ENCODE measurements around the gene CR1. TPM values are rescaled to one million over a fixed set of nuclear protein-coding genes. Genes with fewer than 3 reads are reported as not detected.

Gene CR1
- under 1 TPM in 2 of 3 donors, not detected in 1; 0.32 to 0.39 TPM for polyA plus RNA-seq

DNA sequence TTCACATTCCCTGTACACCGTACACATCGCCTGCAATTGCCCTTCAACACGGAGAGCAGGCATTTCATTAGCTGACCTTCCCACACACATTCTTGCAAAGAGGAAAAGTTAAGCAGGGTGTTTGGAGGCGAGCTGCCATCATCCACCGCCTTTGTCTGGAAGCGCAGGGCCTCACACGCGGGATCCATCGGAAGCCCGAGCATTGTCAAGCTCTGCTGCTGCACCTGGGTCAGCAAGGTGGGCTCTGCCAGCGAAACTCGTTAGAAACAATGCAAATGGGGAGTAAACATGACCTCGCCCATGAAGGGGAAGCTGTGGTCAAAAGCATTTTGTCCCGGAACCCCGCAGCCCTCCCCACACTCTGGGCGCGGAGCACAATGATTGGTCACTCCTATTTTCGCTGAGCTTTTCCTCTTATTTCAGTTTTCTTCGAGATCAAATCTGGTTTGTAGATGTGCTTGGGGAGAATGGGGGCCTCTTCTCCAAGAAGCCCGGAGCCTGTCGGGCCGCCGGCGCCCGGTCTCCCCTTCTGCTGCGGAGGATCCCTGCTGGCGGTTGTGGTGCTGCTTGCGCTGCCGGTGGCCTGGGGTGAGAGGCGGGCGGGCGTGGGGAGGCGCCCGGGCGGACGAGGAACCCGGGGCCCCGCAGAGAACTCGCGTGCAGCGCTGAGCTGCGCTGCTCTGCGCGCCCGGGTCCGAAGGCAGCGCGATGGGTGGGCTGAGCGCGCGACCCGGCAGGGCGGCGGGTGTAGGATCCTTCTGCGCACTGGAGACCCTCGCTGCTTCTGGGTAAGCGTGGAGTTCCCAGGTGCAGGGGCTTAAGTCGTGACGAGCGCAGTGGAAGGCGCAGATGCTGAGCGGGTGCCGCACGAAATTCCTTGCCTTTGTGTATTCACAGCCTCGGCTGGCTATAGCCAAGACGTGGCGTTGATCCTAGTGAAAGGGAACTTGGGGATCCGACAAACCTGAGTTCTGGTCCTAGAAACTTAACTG, at the start of gene CR1:
CR1 (plus strand) TSS at position 357 of the 992 bp plus-strand sequence; CDS start at position 468, 111 bp downstream.
- peak within 1 kb of the TSS; percentile 13 to 69 (median 36) for H3K4me3 Mint-ChIP-seq
- H3K36me3 Mint-ChIP-seq = no peaks in the 10 kb centered on the region
- H3K27ac Mint-ChIP-seq = no peak within 1 kb of the TSS
- no peaks in the 10 kb centered on the region for H3K9me3 Mint-ChIP-seq
- peaks cover 6 to 14% (median 13%) of the 10 kb centered on the region in 3 donors for H3K27me3 Mint-ChIP-seq (ENCODE audit: low read depth in 3 of 3)
- H3K4me1 Mint-ChIP-seq = peaks cover 6% of the 10 kb centered on the region in 2 donors
- DNase-seq = peak in 1 of 3 donors; percentile 5

DNA sequence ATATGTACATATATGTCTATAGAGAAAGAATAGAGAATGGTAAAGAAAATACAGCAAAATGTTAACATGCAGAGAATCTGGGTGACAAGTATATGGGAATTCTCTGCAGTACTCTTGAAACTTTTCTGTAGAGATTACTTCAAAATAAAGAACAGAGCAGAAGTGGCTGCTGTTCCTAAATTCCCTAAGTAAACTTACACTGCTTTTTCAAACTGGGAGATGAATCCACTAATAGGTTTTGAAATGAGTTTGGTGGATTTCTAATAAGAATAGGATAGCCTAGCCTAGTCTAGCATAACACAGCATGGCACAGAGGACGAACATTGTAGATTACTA, 42.3 kb upstream of the CR1 start:
- peak overlapping the region; percentile 40 to 67 (median 56) for H3K4me3 Mint-ChIP-seq
- no peak for DNase-seq
- H3K36me3 Mint-ChIP-seq = no peaks in the 10 kb centered on the region
- no peaks in the 10 kb centered on the region for H3K9me3 Mint-ChIP-seq
- H3K27me3 Mint-ChIP-seq (ENCODE audit: low read depth in 3 of 3) = peaks cover 9 to 14% (median 14%) of the 10 kb centered on the region in 3 donors
- no peak overlapping the region for H3K27ac Mint-ChIP-seq
- peaks cover 7 to 13% of the 10 kb centered on the region in 2 donors for H3K4me1 Mint-ChIP-seq

DNA sequence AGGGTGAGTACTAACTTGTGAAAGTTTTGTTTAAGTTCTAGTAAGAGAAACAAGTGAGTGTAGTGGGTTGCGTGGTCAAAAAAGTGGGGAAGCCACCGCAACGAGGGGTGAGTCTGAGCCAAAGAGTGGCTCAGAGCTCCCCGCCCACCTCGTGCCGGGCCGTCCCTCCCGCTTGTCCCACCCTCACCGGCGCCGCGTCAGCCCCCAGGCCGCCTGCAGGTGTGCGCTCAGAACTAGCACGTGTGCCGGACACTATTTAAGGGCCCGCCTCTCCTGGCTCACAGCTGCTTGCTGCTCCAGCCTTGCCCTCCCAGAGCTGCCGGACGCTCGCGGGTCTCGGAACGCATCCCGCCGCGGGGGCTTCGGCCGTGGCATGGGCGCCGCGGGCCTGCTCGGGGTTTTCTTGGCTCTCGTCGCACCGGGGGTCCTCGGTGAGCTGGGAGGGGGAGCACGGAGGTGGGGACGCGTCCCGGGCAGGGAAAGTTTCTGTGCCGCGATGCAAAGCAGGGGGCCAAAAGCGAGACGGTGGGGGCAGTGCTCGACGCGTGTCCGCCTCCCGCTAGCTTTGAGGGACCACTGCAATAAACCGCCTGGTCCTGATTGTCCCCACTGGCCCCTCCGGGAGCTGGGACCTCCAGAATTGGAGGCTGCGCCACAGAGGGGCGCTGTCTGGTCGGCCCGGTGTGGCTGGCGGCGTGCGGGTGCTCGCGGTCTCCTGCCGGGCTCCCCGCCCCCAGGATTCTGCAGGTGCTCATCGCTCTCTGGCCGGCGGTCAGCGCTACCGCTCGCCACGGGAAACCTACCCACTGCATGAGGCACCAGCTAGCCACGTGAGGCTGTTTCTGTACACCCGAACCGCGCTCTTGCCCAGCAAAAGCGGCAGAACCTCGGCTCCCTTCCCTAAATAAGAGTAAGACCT, 41.7 kb upstream of the CR1 start, which contains the start of gene CR2:
CR2 (plus strand) TSS at position 283 of the 919 bp plus-strand sequence; CDS start at position 374, 91 bp downstream.
- H3K9me3 Mint-ChIP-seq = no peaks in the 10 kb centered on the region
- H3K27me3 Mint-ChIP-seq (ENCODE audit: low read depth in 3 of 3) = peaks cover 9 to 14% (median 14%) of the 10 kb centered on the region in 3 donors
- H3K4me3 Mint-ChIP-seq = peak within 1 kb of the TSS; percentile 40 to 67 (median 56)
- H3K4me1 Mint-ChIP-seq = peaks cover 7 to 13% of the 10 kb centered on the region in 2 donors
- DNase-seq = peak; percentile 17 to 28 (median 24)
- no peaks in the 10 kb centered on the region for H3K36me3 Mint-ChIP-seq
- H3K27ac Mint-ChIP-seq = no peak within 1 kb of the TSS

- Mint-ChIP-seq H3K27me3 (ENCODE audit: low read depth in 3 of 3) (peaks cover 9 to 14% (median 9%) of the 10 kb centered on the region in 3 donors), H3K36me3 (no peaks in the 10 kb centered on the region), H3K4me3 (peak overlapping the region; percentile 9 to 59 (median 30)), H3K9me3 (no peaks in the 10 kb centered on the region), H3K4me1 (peaks cover 7 to 13% of the 10 kb centered on the region in 2 donors), H3K27ac (no peak overlapping the region)
- DNase-seq = no peak
Observed at GRCh38 chr1:207455183-207455754, 40.7 kb upstream of the CR1 start.

DNA sequence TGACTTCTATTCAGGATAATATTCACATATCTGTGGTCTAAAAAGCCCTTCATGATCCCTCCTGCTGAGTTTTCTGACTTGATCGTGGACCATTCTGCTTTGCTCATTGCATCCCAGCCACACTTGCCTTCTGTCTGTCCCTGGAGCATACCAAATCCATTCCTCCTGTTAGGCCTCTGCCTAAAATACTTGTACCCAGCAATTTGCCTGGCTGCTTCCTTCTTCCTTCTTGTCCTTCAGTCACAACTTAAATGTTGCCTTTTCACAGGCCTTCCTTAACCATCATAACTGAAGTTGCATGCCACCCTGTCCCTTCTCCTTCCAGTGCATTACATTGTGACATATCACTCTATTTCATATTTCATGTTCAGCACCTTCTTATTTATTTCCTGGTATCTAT, 37.5 kb upstream of the CR1 start:
- Mint-ChIP-seq H3K27me3 (ENCODE audit: low read depth in 3 of 3) (peaks cover 6 to 9% (median 6%) of the 10 kb centered on the region in 3 donors), H3K4me1 (peaks cover 7 to 13% of the 10 kb centered on the region in 2 donors), H3K4me3 (no peak overlapping the region), H3K36me3 (no peaks in the 10 kb centered on the region), H3K9me3 (no peaks in the 10 kb centered on the region), H3K27ac (no peak overlapping the region)
- no peak for DNase-seq

DNA sequence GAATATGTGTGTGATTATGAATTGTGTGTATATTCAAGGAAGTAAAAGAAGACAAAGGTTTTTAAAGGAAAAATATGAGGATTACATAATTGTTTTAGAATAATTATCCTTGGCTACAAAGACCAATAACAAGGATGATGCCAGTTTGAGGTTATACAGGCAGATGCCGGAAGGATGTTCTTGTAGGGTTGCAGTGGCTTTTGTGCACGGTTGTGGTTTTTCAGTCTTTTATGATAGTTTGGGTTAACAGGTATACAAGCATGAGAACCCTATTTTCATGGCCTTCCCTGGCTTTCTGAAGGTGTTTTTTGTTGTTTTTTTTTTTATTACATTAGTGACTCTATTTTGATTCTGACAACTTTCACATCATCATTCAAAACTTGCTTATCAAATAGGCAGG, 36.9 kb upstream of the CR1 start:
- H3K36me3 Mint-ChIP-seq = no peaks in the 10 kb centered on the region
- peaks cover 6 to 11% (median 6%) of the 10 kb centered on the region in 3 donors for H3K27me3 Mint-ChIP-seq (ENCODE audit: low read depth in 3 of 3)
- no peak overlapping the region for H3K27ac Mint-ChIP-seq
- peaks cover 3 to 8% of the 10 kb centered on the region in 2 donors for H3K4me1 Mint-ChIP-seq
- peak in 1 of 3 donors; percentile 11 for DNase-seq
- H3K9me3 Mint-ChIP-seq = no peaks in the 10 kb centered on the region
- no peak overlapping the region for H3K4me3 Mint-ChIP-seq

- H3K9me3 Mint-ChIP-seq = no peaks in the 10 kb centered on the region
- H3K4me3 Mint-ChIP-seq = no peak overlapping the region
- no peaks in the 10 kb centered on the region for H3K4me1 Mint-ChIP-seq
- DNase-seq = no peak
- no peak overlapping the region for H3K27ac Mint-ChIP-seq
- peaks cover 0 to 7% (median 6%) of the 10 kb centered on the region in 3 donors for H3K27me3 Mint-ChIP-seq (ENCODE audit: low read depth in 3 of 3)
- no peaks in the 10 kb centered on the region for H3K36me3 Mint-ChIP-seq
Observed at GRCh38 chr1:207461649-207462048, 34.3 kb upstream of the CR1 start.

DNA sequence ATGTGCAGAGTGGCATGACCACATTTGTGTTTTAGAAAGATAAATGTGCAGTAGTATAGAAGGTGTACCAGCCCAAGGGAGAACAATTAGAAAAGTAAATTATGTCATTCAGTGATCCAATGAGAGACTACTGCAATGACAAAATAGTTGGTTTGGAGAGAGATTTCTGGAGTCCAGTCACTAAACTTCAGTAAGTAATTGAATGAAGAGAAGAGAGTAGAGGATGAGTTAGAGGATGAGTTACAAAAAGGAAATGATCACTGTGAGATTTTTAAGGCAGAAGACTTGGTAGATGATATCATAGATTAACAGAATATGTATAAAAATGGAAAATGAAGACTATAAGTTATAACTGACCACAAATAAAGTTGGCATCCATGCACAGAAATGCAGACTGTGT, 33.4 kb upstream of the CR1 start:
- no peaks in the 10 kb centered on the region for H3K36me3 Mint-ChIP-seq
- DNase-seq = no peak
- no peak overlapping the region for H3K4me3 Mint-ChIP-seq
- H3K27me3 Mint-ChIP-seq (ENCODE audit: low read depth in 3 of 3) = peaks cover 0 to 8% (median 8%) of the 10 kb centered on the region in 3 donors
- H3K27ac Mint-ChIP-seq = no peak overlapping the region
- H3K4me1 Mint-ChIP-seq = no peaks in the 10 kb centered on the region
- no peaks in the 10 kb centered on the region for H3K9me3 Mint-ChIP-seq

- Mint-ChIP-seq H3K27ac (no peak overlapping the region), H3K4me3 (no peak overlapping the region)
- DNase-seq = no peak
Observed at GRCh38 chr1:207463021-207463420, 32.9 kb upstream of the CR1 start.

DNA sequence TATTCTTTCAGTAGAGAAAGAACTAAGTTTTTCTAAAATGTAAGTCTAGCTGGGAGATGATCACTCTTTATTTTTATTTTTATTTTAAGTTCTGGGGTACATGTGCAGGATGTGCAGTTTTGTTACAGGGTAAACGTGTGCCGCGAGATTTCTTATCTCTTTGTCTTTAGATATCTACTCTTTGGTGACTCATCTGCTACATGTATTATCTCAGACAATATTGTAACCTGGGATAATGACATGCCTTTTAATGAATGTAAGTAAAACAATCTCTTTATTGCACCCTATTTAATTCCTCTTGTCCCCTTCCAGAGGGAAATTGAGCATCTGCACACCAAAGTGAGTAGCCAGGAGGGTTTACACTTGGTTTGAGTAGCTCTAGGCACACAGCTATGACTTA, 32.4 kb upstream of the CR1 start:
- Mint-ChIP-seq H3K36me3 (no peaks in the 10 kb centered on the region), H3K27ac (no peak overlapping the region), H3K4me3 (no peak overlapping the region), H3K4me1 (no peaks in the 10 kb centered on the region), H3K9me3 (no peaks in the 10 kb centered on the region), H3K27me3 (ENCODE audit: low read depth in 3 of 3) (peaks cover 0 to 13% (median 8%) of the 10 kb centered on the region in 3 donors)
- no peak for DNase-seq

More at GRCh38 chr1:207463021-207463420, 32.9 kb upstream of the CR1 start:
- no peaks in the 10 kb centered on the region for H3K4me1 Mint-ChIP-seq
- no peaks in the 10 kb centered on the region for H3K9me3 Mint-ChIP-seq
- H3K27me3 Mint-ChIP-seq (ENCODE audit: low read depth in 3 of 3) = peaks cover 0 to 10% (median 8%) of the 10 kb centered on the region in 3 donors
- H3K36me3 Mint-ChIP-seq = no peaks in the 10 kb centered on the region

DNA sequence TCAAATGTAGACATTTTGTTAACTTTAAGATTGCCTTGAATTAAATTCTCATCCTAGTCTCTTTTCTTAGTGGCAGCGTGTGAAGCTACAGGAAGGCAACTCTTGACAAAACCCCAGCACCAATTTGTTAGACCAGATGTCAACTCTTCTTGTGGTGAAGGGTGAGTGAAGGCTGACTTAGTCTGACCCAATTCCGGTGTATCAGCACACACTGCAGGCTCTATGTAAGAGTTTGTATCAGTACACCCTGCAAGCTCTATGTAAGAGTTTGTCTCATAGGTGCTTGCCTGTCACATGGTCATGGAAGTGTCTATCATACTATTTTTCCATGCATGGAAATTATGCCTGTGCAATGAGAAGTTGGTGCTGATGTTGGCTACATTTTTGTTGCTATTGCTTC, 25.0 kb upstream of the CR1 start:
- H3K9me3 Mint-ChIP-seq = no peaks in the 10 kb centered on the region
- peaks cover 0 to 6% of the 10 kb centered on the region in 2 donors for H3K4me1 Mint-ChIP-seq
- peaks cover 0 to 8% (median 7%) of the 10 kb centered on the region in 3 donors for H3K27me3 Mint-ChIP-seq (ENCODE audit: low read depth in 3 of 3)
- peak in 2 of 3 donors; percentile 3 to 8 for DNase-seq
- no peak overlapping the region for H3K27ac Mint-ChIP-seq
- H3K36me3 Mint-ChIP-seq = no peaks in the 10 kb centered on the region
- H3K4me3 Mint-ChIP-seq = no peak overlapping the region

DNA sequence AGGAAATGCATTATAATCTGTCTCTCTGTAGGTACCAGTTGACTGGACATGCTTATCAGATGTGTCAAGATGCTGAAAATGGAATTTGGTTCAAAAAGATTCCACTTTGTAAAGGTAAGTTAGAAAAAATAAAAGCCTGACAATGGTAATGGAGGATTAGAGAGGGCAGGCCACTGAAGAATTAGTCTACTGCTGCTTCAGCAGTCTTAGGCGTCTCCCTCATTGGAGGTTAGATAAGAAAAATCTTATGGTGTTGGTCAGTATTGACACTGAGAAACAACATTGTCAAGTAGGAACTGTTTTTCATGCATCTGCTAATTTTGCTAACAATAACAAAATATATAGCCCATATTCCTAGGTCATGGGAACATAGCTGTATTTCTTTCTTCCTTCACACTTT, 21.7 kb upstream of the CR1 start:
- Mint-ChIP-seq H3K9me3 (no peaks in the 10 kb centered on the region), H3K27ac (no peak overlapping the region), H3K4me3 (no peak overlapping the region), H3K36me3 (no peaks in the 10 kb centered on the region), H3K27me3 (ENCODE audit: low read depth in 3 of 3) (peaks cover 0 to 1% (median 0%) of the 10 kb centered on the region in 3 donors), H3K4me1 (peaks cover 0 to 6% of the 10 kb centered on the region in 2 donors)
- DNase-seq = no peak

DNA sequence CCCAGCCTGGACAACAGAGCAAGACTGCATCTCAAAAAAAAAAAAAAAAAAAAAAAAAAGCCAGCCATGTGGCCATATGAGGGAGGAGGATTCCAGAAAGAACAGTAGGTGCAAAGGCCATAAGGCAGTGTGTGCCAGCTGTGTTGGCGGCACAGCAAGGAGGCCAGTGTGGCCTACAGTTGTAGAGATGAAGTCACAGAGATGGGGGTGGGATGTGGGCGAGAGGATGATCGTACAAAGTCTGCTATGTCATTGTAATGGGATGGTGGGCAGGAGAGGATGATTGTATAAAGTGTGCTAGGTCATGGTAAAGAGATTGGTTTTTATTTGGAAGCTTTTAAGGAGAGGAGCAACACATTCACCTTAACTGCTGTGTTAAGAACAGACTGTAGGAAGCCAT, 9.8 kb upstream of the CR1 start:
- Mint-ChIP-seq H3K9me3 (no peaks in the 10 kb centered on the region), H3K4me1 (no peaks in the 10 kb centered on the region), H3K4me3 (no peak overlapping the region), H3K27me3 (ENCODE audit: low read depth in 3 of 3) (peaks cover 3 to 12% (median 9%) of the 10 kb centered on the region in 3 donors), H3K36me3 (no peaks in the 10 kb centered on the region), H3K27ac (no peak overlapping the region)
- DNase-seq = no peak

Data from immature natural killer cell (primary cell).